GM12875 (cell line): ENCODE measurements around the gene C2orf92.

Experiments used
- H3K4me3 ChIP-seq: one replicate; pipeline ENCODE4 v1.5.1; 2011; ENCODE audit warnings: low read depth, low read length, control low read depth
- CTCF ChIP-seq: IDR thresholded peaks from 2 replicates; pipeline ENCODE4 v1.5.1; 2011; ENCODE audit warnings: low read depth, mild to moderate bottlenecking, control low read depth, inconsistent platforms, low read length, moderate library complexity, borderline replicate concordance; ENCODE audit not compliant: insufficient read depth

Gene C2orf92

GRCh38 chr2:97657986-97658690 is 11.4 kb upstream of the C2orf92 start:
- no peak for TF ChIP-seq CTCF
- H3K4me3 ChIP-seq, result no peak overlapping the region

DNA sequence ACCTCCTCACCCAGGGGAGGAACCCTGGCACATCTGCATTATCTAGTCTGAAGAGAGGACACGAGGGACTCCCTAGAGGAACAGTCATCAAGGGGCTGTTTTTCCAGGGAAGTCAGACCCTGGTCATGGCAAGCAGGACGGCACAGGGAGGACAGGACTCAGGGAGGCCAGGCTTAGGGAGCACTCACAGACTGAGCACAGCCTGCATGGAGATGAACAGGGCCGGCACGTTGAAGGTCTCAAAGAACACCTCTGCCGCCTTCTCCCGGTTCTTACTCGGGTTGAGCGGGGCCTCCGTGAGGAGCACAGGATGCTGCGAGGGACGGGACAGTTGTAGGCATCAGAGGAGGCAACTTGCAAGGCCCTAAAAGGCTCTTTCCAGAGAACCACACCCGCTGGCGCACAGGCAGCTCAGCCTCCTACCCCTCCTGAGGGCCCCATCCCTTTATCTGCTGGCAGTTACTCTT is 10.8 kb upstream of the C2orf92 start:
- no peak for TF ChIP-seq CTCF
- H3K4me3 ChIP-seq, result no peak overlapping the region

- H3K4me3 ChIP-seq, result no peak overlapping the region
- TF ChIP-seq CTCF, result no peak
Measured at GRCh38 chr2:97659256-97660043, 10.1 kb upstream of the C2orf92 start.

DNA sequence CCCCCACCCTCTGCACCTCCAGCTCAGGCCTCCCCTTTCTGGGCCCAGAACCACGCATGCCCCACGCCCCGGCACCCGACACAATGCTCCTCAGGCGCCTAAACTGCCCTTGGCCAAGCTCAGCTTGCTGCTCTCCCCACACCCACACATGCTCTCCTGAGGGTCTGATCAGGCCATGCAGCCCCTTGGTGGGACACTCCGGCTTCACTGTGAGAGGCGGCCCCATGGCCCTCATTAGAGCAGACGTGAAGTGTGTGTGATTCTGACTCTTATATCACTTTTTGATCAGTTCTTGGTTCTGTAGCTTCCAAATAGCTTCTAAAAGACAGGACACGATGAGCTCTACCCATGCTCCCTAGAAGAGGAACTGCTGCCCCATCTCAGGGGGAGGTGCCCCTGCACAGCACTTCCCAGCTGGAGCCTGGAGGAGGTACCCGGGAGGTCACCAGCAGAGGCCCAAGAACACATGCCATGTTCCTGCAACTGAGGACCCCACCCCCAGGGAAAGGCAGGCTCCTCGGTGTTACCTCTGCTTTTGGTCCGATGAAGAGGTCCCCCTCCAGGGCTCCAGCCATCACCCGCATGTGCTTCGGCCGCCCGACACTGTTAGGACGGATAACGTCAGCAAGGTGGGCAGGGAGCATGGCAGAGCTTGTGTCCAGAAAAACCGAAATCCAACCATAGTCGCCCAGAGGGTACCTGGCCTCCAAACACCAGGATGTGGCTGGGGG is 9.3 kb upstream of the C2orf92 start:
- TF ChIP-seq CTCF, result no peak
- H3K4me3 ChIP-seq, result no peak overlapping the region

GRCh38 chr2:97660775-97661389 is 8.6 kb upstream of the C2orf92 start:
- TF ChIP-seq CTCF, result no peak
- H3K4me3 ChIP-seq, result no peak overlapping the region

DNA sequence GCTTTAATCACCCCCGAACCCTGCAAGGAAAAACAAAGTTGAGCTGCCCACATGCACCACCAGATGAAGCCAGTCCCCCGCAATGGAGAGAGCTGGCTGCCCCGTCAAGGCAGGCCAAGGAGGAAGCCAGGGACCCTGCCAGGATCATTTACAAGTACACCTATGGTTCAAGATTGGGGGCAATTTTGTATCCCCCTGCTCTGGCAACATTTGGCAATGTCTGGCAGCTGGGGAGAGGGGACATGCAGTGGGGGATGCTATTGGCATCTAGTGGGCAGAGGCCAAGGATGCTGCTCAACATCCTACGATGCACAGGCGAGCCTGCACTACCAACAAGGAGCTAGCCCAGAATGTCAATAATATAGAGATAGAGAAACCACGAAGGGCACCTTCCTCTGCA is 7.6 kb upstream of the C2orf92 start:
- H3K4me3 ChIP-seq, result peak overlapping the region; percentile 76
- no peak for TF ChIP-seq CTCF
